ENCODE measurements around the gene PRR14L.
A peak's percentile ranks its signal among the peaks of the same experiment; 100 is the strongest.

Gene PRR14L

DNA sequence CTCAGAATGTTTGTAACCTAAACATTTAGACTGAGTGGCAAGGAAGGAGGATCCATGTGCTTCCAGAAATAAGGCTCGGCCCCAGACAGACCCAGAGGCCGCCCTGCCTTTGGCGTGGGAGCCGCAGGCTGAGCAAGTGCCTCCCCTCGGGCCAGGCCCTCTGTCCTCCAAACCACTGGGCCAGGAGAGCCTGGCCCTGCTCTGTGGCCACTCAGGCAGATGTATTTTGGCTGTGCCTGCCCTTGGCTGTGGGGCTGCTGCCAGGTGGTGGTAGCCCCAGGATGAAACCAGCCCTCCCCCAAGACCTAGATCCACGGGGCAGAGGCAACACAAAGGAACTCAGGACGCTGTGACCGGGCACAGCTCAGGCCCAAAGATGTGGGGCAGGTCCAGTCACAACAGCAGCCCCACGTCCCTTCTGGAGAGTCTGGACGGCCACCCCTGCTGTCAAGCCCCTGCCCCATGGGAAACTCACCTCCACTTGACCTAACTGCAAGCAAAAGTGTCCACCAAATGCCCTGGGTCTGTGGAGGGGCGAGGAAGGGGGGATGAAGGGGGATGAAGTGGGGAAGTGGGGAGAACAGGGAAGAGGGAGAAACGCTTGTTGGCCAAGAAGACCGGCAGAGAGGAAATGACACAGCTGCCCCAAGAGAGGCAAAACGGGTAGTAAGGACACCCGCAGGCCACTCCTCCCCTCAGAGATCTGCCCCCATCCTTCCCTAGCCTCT is 111.9 kb downstream of the PRR14L start:
- DNase-seq = peak; percentile 94

DNA sequence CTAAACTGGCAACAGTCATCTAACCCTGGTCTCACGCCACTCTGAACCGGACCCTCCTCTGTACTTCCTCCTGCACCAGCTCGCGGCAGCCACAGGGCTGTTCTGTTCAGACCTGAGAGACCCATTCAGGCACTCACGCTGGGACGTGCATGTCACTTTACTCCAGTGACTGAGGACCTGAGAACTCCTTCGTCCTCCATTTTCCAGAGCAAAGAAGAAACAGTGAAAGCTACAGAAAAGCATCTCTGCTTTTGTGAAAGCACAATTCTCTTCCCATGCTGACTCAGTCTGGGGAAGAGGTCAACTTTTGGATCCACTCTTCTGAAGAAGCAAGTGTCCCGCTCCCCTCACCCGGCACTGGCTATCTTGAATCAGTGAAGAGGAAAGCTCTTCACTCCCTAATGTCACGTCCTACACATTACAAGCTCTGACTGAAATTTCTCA is 112.5 kb downstream of the PRR14L start:
- DNase-seq = peak; percentile 76

DNA sequence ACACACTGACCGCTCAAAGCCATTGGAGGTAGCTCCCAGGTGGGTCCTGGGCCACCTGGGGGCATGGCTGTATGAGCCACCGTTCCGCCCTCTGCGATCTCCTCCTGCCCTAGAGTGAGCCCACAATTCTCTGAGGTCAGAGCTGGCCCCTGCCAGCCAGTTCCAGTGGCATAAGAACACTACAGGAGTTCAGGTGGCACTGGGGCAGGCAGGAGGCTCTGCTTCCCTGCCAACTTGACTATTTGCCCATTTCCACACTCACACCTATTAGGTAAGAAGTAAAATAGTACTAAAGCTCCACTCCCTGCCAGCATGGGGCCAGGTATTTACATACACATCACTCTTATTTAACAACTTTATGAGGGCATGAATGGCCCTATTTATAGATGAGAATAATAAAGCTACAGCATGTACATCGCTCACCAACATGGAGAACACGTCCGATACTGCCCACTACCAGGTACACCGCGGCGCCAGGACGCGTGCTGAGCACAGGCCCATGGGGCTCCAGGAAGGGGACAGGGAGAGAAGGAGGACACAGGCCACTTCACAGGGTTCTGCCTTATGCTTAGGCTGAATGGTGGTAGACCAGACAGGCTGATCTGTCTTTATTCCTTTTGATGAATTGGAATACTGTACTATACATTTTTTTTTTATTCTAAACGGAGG is 114.2 kb downstream of the PRR14L start:
- DNase-seq = no peak

DNA sequence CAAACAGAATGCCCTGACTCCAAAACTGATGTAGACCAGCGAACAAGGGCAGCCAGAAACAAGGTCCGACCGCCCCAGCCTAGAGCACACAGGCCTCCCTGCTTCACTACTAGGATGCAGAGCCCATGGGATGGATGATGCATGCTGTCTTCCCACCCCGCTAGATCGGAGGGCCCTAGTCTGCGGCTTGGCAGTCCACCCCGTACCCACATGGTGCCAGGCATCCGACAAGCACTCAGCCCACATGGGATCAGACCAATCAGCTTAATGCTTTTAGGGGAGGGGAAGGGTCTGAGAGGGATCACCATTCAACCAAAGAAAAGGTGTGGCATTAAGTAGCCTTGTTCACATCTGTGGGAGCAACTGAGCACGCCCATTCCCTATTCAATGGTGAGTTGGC is 118.5 kb downstream of the PRR14L start:
- no peak for DNase-seq

Measured in MV-4-11 (cell line).